CD1c-positive myeloid dendritic cell (primary cell): ENCODE results near the gene ILF3.

Source experiments
- DNase-seq: peaks from one replicate; pipeline ENCODE4 v3.0.0-alpha.2; 2016; ENCODE audit errors: extremely low spot score

Gene ILF3

GRCh38 chr19:10730932-10731331 is 76.8 kb downstream of the ILF3 start:
- DNase-seq: no peak

- no peak for DNase-seq
Observed at GRCh38 chr19:10735741-10736140, 81.6 kb downstream of the ILF3 start.

GRCh38 chr19:10736189-10736588 is 82.0 kb downstream of the ILF3 start:
- no peak for DNase-seq

- no peak for DNase-seq
Observed at GRCh38 chr19:10736916-10737551, 82.9 kb downstream of the ILF3 start.

GRCh38 chr19:10737722-10738121 is 83.6 kb downstream of the ILF3 start:
- DNase-seq: no peak

- no peak for DNase-seq
Observed at GRCh38 chr19:10740798-10741197, 86.7 kb downstream of the ILF3 start.
